ENCODE data around the gene CERS2. TPM values are rescaled to one million over a fixed set of nuclear protein-coding genes. Genes with fewer than 3 reads are reported as not detected.

The CERS2 gene, protein sequence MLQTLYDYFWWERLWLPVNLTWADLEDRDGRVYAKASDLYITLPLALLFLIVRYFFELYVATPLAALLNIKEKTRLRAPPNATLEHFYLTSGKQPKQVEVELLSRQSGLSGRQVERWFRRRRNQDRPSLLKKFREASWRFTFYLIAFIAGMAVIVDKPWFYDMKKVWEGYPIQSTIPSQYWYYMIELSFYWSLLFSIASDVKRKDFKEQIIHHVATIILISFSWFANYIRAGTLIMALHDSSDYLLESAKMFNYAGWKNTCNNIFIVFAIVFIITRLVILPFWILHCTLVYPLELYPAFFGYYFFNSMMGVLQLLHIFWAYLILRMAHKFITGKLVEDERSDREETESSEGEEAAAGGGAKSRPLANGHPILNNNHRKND
- 174 and 190 TPM in 2 replicates for total RNA-seq

DNA sequence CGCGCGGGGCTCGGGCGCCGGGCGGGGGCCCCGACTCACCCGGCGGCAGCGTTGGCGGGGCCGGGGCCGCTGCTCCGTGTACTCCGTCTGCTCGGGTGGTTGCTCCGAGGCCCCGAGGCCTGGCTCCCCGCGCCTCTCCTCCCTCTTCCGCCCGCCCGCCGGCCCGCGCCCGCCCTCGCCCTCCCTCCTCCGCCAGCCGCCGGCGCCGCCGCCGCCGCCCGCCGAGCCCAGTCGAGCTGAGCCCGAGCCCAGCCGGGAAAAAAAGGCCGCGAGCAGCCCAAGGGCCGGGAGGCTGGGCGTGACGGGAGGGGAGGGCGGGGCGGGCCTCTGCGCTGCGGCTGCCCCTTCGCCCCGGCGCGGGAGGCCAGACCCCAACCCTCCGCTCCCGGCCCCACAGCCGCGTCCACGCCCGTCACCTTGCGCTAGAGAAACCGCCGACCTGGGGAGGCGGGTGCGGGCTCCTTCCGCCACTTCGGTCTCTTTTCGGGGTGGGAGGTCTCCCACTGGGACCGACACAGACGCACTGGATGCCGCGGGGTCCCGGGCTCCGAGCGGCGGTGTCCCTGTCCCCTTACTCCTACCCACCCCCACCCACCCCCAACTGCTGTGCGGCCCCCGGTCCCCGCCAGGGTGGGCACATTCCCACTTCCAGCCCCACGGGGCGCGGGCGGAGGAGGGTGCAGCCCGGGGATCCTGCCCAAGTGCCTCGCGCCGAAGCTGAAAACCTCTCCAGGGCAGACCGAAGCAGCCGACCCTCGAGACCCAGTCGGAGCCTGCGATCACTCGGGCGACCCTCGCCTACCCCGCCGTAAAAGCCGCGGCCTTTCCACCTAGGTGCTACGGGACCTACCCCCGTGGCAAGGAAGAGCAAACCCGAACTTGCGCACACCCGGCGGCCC is at the start of gene CERS2:
TSS of gene CERS2 (minus strand) at position 256 of the 899 bp plus-strand sequence. CDS start 5,745 bp downstream, outside the sequence.

DNA sequence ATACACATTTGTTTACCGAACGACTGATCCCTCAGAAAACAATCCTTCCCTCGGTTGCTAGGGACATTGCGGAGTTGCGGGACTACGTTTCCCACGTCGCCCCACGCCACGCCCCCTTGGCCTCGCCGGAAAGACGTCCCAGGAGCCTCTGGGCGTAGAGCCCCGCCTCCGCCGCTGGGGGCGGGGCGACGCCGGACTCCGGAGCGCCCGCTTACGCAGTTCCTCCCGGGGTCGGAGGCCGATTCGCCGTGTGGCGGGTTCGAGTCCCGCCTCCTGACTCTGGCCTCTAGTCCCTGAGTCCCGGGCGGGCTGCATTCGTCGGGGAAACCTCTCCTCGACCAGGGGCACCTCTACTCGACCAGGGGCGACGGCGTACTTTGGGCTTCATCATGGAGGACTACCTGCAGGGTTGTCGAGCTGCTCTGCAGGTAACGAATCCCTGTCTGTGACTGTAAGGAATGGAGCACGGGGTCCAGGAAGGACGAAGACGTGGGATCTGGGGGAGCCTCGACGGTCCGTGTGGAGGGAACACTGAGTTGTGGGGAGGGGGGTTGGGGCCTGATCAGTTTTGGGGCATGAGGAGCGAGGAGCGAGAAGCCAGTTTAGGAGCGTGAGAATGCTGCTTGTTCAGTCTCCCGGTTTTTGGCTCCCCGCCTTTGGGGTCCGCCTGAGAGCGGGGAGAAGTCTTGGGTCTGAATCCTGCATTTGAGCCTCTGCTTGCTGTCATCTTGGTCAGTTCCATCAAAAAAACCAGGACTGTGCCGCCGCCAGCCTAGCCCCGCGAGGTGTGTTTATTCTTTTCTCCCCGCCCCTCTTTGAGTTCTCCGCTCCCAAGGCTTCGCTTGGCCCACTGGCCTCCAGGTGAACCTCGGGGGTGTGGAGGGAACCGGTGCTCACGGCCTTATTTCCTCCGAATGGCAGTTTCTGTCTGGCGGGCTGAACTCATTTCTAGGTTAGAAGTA is 33.9 kb upstream of the CERS2 start, which contains the start of gene PRUNE1:
TSS of gene PRUNE1 (plus strand) at position 206 of the 962 bp plus-strand sequence. CDS start at position 390, 184 bp downstream.

DNA sequence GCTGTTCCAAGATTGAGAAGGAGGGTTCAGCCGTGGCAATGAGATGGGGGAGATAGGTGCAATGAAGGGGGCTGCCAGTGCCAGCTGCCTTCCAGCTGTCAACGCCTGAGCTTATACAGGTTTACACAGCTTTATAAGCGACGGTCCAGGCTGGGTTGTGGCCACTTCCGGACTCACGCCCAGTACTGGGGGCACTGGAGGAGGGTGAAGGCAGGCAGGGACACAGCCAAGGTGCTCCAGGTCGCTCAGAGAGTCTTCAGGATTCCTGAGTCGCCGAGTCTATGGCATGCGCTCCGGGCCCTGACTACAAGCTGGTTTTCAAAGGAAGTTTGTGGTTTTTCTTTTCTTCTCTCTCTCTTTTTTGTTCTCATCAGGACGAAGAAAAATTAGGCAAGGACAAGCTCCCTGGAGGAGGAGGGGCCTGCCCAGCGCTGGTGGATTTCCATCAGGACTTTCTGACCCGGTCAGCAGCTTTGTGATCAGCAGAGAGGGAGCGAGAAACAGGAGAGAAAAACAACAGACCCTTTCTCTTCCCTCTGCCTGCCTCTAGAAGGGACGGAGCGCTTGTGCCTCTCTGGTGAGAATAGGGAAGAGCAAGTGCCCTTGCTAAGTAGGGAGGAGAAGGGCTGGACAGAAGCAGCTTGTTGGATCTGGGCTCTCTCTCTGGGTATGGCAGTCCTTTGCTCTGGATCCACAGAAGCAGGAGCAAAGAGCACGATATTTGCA is 31.9 kb upstream of the CERS2 start, which contains the start of gene MINDY1:
TSS of gene MINDY1 (minus strand) at position 576 of the 726 bp plus-strand sequence. CDS start 4,285 bp downstream, outside the sequence.

DNA sequence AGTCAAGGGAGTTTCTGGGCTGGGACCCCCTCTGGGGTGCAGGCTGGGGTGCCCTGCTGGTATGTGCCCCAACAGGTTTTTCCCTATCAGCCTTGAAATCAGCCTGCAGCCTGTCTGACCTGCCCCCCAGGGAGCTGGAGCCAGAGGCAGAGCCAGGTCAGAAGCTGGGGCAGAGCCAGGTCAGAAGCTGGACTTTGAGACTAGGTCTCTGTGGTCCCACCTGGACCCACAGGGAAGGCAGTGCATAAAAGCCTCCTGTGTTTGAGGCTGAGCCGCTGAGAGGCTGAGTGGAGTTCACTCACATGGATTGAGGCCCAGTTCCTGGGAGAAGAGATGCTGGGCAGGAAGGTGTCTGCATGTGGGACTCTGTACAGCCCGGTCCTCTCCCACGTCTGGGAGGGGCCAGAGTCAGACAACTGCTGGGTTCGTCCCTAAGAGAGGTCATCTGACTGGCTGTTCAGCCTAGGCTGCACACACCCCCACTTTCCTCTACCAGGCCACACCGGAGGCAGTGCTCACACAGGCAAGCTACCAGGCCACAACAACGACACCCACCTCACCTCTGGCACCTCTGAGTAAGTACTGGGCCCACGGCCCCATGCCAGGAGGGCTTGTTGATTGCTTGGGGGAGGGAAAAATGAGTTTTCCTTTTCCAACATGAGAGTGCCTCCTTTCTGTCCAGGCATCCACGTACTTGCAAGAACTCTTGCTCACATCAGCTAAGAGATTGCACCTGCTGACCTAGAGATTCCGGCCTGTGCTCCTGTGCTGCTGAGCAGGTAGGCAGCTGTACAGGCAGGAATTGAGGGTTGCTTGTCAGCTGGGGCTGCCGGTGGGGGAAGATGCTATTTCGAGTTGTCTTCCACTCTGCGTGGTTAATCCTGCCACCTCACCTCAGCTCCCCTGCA is 7.4 kb upstream of the CERS2 start, which contains the start of gene ANXA9:
TSS of gene ANXA9 (plus strand) at position 488 of the 908 bp plus-strand sequence. CDS start 814 bp downstream, outside the sequence.

DNA sequence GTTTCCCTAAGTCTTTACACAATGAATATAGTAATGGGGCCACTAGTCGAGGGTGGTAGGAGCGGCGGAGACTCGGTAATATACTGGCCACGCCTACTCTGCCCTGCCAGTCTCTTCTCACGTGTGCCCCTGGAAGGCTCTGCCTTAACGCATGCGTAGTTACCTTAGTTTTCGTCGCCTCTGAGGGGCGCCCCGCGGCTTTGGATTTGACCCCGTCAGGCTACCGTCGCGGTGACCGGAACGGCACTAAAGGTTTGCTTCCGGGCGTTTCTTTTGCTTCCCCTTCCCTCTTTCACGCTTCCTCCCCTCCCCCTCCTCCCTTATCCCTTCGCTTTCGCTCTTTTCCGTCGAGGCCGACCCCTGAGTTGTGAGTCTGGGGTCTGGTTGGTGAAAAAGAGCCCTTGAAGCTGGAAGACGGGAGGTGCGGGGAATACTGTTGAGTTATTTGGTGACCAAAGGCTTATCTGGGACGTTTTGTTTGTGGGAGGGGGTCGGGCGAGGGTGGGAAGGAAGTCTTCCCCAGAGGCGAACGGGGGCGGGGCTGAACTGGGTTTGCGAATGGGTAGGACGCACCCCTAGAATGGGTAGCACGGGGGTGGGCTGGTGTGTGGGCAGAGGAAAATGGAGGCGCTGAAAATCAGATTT is 48.4 kb downstream of the CERS2 start, which contains the start of gene SETDB1:
TSS of gene SETDB1 (plus strand) at position 267 of the 645 bp plus-strand sequence. CDS start 1,352 bp downstream, outside the sequence.

Other genes starting within 250 kb of the CERS2 start
- 3.2 and 5.9 TPM in 2 replicates for gene CTSS, start 209.1 kb downstream of the CERS2 start, total RNA-seq
- 55.6 and 58.8 TPM in 2 replicates for gene CTSK, start 166.6 kb downstream of the CERS2 start, total RNA-seq
- 41.1 and 45.4 TPM in 2 replicates for gene ARNT, start 98.2 kb downstream of the CERS2 start, total RNA-seq
- not detected in 2 replicates for gene CTXND2, start 87.7 kb downstream of the CERS2 start, total RNA-seq
- 27.1 and 32.0 TPM in 2 replicates for gene SETDB1, start 48.5 kb downstream of the CERS2 start, total RNA-seq
- gene ANXA9, start 7.5 kb upstream of the CERS2 start, total RNA-seq, result 0.20 TPM in 1 of 2 replicates, not detected in the other
- gene MINDY1, start 32.1 kb upstream of the CERS2 start, total RNA-seq, result 10.8 and 21.2 TPM in 2 replicates
- gene PRUNE1, start 33.6 kb upstream of the CERS2 start, total RNA-seq, result 8.3 and 9.1 TPM in 2 replicates
- 0.26 TPM in 2 replicates for gene BNIPL, start 61.8 kb upstream of the CERS2 start, total RNA-seq
- 2.5 and 2.7 TPM in 2 replicates for gene C1orf56, start 72.9 kb upstream of the CERS2 start, total RNA-seq
- gene CDC42SE1, start 84.8 kb upstream of the CERS2 start, total RNA-seq, result 39.7 and 50.0 TPM in 2 replicates
- 4.5 and 8.2 TPM in 2 replicates for gene MLLT11, start 85.6 kb upstream of the CERS2 start, total RNA-seq
- gene GABPB2, start 95.9 kb upstream of the CERS2 start, total RNA-seq, result 19.0 and 26.9 TPM in 2 replicates
- 2.0 and 2.2 TPM in 2 replicates for gene SEMA6C, start 171.8 kb upstream of the CERS2 start, total RNA-seq
- not detected in 2 replicates for gene TNFAIP8L2, start 181.8 kb upstream of the CERS2 start, total RNA-seq
- gene LYSMD1, start 191.1 kb upstream of the CERS2 start, total RNA-seq, result 6.6 and 6.7 TPM in 2 replicates
- 25.0 and 27.6 TPM in 2 replicates for gene SCNM1, start 191.3 kb upstream of the CERS2 start, total RNA-seq
- gene TMOD4, start 201.1 kb upstream of the CERS2 start, total RNA-seq, result not detected in 2 replicates
- 27.1 and 27.8 TPM in 2 replicates for gene VPS72, start 215.4 kb upstream of the CERS2 start, total RNA-seq
- gene PIP5K1A, start 223.7 kb upstream of the CERS2 start, total RNA-seq, result 66.9 and 68.2 TPM in 2 replicates

Measured in smooth muscle cell of the pulmonary artery (primary cell).